CD4-positive, alpha-beta T cell treated with Interleukin-17A for 1 hour (primary cell): ENCODE results near the gene FAS.

Experiments used
- DNase-seq: peaks from one replicate; pipeline ENCODE4 v3.0.0-alpha.2; 2020

FAS gene

GRCh38 chr10:88990384-88991160 lies at the start of gene FAS:
FAS (plus strand) TSS chr10:88990798; CDS start chr10:88990877, 79 bp downstream.
- peak; percentile 91 for DNase-seq

DNA sequence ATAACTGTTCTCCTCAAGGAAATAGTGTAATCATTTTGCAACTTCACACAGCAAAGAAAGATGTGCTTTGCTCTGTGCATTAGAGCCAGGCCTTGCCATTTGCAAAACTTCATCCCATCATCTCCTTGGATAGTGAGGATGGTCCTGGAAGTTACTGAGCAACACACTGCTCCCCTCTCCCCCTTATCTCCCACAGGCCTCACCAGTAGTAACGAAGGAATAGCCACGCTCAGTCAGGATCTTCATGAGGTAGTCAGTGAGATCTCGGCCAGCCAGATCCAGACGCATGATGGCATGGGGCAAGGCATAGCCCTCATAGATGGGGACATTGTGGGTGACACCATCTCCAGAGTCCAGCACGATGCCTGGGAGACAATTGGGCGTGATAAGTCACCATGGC lies 49.6 kb upstream of the FAS start:
- DNase-seq: no peak

DNA sequence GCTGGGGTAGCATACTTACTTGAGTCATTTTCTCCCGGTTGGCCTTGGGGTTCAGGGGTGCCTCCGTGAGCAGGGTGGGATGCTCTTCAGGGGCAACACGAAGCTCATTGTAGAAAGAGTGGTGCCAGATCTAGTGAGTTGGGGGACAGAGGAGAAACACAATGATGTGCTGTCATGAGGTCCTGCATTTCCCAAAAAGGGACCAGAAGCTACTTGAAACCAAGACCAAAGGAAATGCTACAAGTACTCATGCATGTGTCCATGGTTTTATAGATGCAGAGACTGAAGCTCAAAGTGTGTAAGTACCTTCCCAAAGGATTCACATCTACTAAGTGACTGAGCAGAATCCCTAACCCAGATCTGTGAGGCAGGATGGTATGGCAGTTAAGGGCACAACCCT lies 46.8 kb upstream of the FAS start:
- DNase-seq: no peak

DNA sequence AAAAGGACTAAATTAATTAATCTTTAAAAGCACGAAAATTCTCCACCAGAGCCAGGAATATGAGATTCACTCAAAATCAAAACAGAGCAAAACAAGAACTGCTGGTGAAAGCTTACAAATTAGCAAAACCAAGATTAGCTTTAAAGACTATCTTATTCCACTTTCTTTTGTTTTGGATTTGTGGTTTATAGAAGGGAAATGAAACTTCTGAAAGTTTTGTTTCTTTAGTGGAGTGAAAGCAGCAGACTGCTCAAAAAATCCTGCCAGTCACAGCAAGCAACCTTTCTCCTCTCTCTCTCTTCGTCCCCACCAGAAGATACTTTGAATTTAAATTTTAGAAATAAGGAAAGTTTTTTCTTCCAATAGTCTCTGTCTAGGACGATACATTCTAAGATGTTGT lies 45.8 kb upstream of the FAS start:
- DNase-seq: no peak

DNA sequence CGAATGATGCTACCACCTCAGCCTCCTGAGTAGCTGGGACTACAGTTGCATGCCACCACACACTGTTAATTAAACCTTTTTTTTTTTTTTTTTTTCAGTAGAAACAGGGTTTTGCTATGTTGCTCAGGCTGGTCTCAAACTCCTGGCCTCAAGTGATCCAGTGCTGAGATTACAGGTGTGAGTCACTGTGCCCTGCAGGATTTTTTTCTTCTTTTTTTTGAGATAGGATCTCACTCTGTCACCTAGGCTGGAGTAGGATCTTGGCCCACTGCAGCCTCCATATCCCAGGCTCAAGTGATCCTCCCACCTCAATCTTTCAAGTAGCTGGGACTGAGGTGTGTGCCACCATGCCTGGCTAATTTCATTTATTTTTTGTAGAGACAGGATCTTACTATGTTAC lies 44.4 kb upstream of the FAS start:
- DNase-seq: no peak

DNA sequence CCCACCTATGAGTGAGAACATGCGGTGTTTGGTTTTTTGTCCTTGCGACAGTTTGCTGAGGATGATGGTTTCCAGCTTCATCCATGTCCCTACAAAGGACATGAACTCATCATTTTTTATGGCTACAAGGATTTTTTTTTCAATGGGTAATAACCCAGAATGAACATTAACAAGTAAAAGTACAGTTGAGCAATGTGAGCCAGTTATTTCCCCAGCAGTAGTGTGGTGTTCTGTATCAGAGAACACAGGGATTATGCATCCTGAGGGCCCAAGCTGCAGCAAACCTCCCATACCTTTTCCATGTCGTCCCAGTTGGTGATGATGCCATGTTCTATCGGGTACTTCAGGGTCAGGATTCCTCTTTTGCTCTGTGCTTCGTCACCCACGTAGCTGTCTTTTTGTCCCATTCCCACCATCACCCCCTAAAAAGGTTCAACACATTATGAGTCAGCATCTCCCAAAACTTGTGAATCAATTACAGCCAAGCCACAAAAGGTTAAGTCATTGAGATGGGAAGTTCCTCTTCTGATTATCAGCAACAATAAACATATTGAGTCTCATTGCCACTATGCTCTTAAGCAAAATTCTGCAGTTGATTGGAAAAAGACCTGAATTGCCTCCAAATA lies 43.5 kb upstream of the FAS start:
- no peak for DNase-seq

DNA sequence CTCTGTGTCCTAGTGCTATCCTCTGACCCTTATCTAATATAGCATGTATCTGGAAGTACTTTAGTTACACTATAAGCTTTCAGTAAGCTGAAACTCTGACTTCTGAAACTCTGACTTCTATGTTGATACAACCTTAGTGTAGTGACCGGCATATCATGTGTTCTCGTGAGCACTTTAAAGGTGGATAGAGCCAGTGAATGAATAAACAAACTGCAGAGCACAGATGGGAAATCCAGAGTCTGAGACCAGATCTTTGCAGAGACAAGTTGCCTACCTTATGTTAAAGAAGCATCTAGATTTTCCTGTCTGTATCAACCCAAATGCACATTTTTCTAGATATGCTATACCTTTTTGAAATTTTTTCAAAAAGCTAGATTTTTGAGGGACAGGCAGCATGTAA lies 41.5 kb upstream of the FAS start:
- no peak for DNase-seq

GRCh38 chr10:88949912-88950837 lies 40.4 kb upstream of the FAS start:
- no peak for DNase-seq

DNA sequence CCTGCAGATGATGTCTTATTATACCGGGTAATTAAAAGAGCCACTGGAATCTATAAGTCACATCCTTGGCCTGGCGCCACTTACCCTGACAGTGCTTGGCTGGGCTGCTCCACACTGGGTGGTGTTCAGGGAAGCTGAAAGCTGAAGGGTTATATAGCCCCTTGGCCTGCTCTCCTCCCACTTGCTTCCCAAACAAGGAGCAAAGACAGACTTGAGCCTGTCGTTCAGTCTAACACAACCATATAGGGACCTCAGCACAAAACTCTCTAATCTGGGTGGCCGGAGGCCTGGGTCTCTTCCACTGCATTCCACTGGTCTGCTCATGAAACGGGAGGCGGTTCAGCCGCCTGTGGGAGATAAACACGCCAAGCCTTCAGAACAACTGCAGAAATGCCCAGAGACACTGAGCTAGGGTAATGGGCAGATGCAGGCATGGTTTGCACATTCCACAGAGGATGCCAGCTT lies 37.9 kb upstream of the FAS start, which contains the start of gene ACTA2:
ACTA2 (minus strand) TSS at position 127 of the 465 bp plus-strand sequence. CDS start 3,843 bp downstream, outside the sequence.
- no peak for DNase-seq

GRCh38 chr10:88953662-88954061 lies 36.9 kb upstream of the FAS start:
- no peak for DNase-seq

DNA sequence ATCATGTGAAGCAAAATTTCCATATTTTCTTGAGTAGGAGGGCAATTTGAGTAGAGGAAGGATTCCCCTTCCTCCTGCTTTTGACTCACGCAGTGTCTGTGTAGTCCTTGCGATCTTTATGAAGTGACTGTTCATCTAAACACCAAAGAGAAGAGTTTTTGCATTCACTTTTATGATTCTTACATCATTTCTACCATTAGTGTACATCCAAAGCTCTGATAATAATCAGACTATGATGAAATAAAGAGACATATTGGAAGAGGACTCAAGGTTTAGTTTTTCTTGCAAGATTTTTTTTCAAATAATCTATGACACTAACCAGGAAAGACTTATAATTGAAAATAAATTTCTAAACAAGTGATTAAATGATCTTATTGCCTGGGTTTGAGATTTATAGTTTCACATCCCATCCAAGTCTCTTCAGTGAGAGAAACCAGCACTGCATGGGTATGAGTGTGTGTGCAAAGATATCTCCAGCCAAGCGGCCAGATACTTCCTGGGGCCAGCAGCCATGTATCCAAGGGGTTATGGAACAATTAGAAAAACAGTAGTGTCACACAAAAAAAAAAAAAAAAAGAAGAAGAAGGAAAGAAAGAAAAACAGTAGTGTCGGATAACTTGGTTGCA lies 36.0 kb upstream of the FAS start:
- DNase-seq: no peak

DNA sequence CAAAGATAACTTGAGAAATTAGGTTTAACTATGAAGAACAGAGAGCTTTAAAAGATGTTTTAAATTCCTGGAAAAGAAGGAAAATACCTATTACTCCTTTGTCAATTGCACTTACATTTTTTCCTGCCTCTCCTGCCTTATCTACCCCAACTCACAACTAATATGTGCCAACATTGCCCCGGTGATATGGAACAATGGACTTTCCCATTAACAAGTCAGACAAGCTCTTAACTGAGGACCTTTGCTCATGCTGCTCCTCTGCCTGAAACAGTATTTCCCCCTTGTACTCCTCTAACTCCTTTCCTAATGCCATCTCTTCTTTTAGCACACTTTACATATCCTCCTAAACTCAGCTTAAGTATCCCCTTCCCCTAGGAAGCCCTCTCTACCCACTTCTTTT lies 33.2 kb upstream of the FAS start:
- no peak for DNase-seq

DNA sequence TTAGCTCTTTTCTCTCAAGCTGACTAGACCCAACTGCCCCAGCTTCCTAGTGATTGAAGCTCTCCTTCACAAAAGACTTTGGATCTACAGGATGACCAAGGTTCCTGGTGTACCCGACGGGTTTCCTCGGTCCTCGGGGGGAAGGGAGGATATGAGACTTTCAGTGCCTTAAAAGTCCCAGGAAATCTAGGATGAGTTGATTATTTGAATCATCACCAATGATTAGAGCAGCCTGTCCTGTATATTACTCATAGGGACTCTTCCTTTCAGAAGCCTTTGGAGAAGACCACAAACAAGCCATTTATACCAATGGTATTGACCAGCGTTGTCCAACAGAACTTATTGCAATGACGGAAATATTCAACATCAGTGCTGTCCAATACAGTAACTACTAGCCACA lies 31.9 kb upstream of the FAS start:
- DNase-seq: no peak

- DNase-seq: no peak
Observed at GRCh38 chr10:88960802-88961201, 29.8 kb upstream of the FAS start.

DNA sequence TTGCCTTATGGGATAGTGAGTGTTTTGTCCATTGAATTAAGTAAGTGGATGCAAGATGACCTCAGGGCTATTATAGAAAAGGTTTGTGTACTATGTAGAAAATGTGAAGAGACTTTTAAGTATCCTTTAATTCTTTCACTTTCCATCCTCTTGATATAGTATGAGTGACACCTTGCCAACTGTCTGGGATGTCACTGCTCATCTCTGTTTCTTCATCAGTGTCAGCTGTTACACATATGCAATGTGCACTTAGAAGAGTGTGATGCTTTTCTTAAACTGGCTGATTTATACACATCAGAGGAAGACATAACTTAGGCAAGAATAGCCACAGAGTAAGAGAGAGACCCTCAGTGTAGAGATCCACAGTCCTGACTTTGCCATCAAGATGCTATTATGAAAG lies 29.3 kb upstream of the FAS start:
- DNase-seq: no peak

GRCh38 chr10:88962336-88962735 lies 28.3 kb upstream of the FAS start:
- DNase-seq: peak; percentile 54

GRCh38 chr10:88963318-88963717 lies 27.3 kb upstream of the FAS start:
- DNase-seq: no peak

GRCh38 chr10:88964360-88964759 lies 26.2 kb upstream of the FAS start:
- no peak for DNase-seq

GRCh38 chr10:88964869-88965415 lies 25.7 kb upstream of the FAS start:
- no peak for DNase-seq

GRCh38 chr10:88966797-88967196 lies 23.8 kb upstream of the FAS start:
- DNase-seq: no peak

- no peak for DNase-seq
Observed at GRCh38 chr10:88968391-88968790, 22.2 kb upstream of the FAS start.

GRCh38 chr10:88971221-88972061 lies 19.2 kb upstream of the FAS start:
- DNase-seq: no peak
